A172 (cell line): ENCODE measurements around the gene YTHDF1. TPM values are rescaled to one million over a fixed set of nuclear protein-coding genes. Genes with fewer than 3 reads are reported as not detected.
"Not testable (repeated sequence)": the region's sequence is repeated elsewhere in the genome, so short reads cannot be mapped to it uniquely, and the experiment has no call there.

Experiments
- DNase-seq: peaks from one replicate; pipeline ENCODE4 v3.0.0-alpha.2; 2015; ENCODE audit warnings: low spot score
- total RNA-seq: library from RNA; depleted of rRNA; stranded (reverse); fragments of >200 nt; shearing (Covaris generic); gene quantifications from 2 replicates; pipeline ENCODE4 v1.2.3, GENCODE V29; 2014

Gene YTHDF1
- total RNA-seq, 1 experiment from 2014 or later: 21.7 TPM

- DNase-seq: no peak
Observed at GRCh38 chr20:63169681-63170080, 46.2 kb downstream of the YTHDF1 start.

- DNase-seq: no peak
Observed at GRCh38 chr20:63168861-63169260, 47.1 kb downstream of the YTHDF1 start.

GRCh38 chr20:63167918-63168520, 47.9 kb downstream of the YTHDF1 start:
- no peak for DNase-seq

- DNase-seq: peak; percentile 46
Observed at GRCh38 chr20:63167026-63167917, 48.7 kb downstream of the YTHDF1 start.

- DNase-seq: no peak
Observed at GRCh38 chr20:63166193-63167020, 49.5 kb downstream of the YTHDF1 start.

- DNase-seq: no peak
Observed at GRCh38 chr20:63165356-63166192, 50.4 kb downstream of the YTHDF1 start.

- DNase-seq: no peak
Observed at GRCh38 chr20:63164484-63165355, 51.2 kb downstream of the YTHDF1 start.

- no peak for DNase-seq
Observed at GRCh38 chr20:63163596-63164483, 52.1 kb downstream of the YTHDF1 start.

GRCh38 chr20:63163171-63163570, 52.8 kb downstream of the YTHDF1 start:
- DNase-seq: no peak

GRCh38 chr20:63162206-63162795, 53.6 kb downstream of the YTHDF1 start:
- DNase-seq: no peak

- no peak for DNase-seq
Observed at GRCh38 chr20:63161176-63161651, 54.7 kb downstream of the YTHDF1 start.

- no peak for DNase-seq
Observed at GRCh38 chr20:63160641-63161175, 55.2 kb downstream of the YTHDF1 start.

- no peak for DNase-seq
Observed at GRCh38 chr20:63159826-63160640, 55.9 kb downstream of the YTHDF1 start.

GRCh38 chr20:63159251-63159650, 56.7 kb downstream of the YTHDF1 start:
- DNase-seq: not testable (repeated sequence)

- DNase-seq: no peak
Observed at GRCh38 chr20:63158845-63159244, 57.1 kb downstream of the YTHDF1 start.

GRCh38 chr20:63158352-63158751, 57.6 kb downstream of the YTHDF1 start:
- DNase-seq: no peak

- not testable (repeated sequence) for DNase-seq
Observed at GRCh38 chr20:63157431-63157830, 58.5 kb downstream of the YTHDF1 start.
